ENCODE data around the gene PRL. TPM values are rescaled to one million over a fixed set of nuclear protein-coding genes. Genes with fewer than 3 reads are reported as not detected.

PRL gene
- total RNA-seq = not detected in 2 replicates

DNA sequence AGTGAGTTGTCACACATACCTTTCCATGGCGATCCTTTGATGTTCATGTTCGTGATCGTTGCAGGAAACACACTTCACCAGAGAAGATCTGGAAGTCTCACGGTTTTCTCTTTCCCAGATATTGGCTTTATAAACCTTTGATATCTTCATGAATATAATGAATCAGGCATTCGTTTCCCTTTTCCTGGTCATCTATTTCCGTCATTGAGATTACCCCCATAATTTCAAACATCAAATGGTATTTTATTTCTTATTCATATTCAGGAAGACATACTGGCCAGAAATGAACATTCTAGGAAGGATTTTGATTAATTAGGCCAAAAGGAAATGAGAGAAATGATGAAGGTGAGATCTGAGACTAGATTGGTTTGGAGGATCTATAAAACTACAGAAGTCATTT, at the start of gene PRL:
PRL (minus strand) TSS at position 101 of the 400 bp plus-strand sequence; CDS start at position 47, 54 bp downstream.
- intact Hi-C loops (cut with micrococcal nuclease) = no loop called here

DNA sequence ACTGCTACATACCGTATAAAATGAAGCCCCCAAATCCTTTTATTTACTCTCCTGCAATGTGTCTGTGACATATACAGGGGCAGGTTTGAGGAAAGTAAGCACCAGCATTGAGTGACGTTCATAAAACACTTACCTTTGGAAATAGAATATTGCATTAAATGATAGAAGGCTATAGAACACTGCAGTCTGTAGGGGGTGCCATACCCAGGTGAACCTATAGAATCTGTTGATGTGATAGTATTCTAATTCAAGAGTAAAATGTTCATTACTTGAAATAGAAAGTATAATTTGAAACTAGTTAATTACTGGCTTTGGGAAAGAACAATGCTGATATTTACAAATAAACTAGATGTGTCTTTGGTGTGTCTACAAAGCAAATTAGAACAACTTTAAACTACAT, 47.0 kb upstream of the PRL start:
- intact Hi-C loops (cut with micrococcal nuclease) = no loop called here

DNA sequence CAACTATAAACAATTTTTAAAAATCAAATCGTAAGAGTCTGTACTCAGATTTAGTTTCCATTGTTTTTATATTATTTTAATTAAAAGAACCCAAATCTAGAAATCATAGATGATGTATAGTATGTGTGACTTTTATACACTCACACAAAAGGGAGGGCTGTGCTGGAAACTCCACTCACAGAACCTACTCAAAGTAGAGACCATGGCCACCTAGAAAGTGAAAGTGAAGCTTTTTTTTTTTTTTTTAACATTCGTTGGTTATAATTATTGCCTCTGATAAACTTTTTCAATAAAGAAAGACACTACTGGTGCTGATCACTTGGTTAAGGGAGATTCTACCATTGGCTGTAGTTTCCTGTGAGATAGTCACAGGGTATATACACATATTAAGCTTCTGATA, 37.9 kb upstream of the PRL start:
- intact Hi-C loops (cut with micrococcal nuclease) = no loop called here

DNA sequence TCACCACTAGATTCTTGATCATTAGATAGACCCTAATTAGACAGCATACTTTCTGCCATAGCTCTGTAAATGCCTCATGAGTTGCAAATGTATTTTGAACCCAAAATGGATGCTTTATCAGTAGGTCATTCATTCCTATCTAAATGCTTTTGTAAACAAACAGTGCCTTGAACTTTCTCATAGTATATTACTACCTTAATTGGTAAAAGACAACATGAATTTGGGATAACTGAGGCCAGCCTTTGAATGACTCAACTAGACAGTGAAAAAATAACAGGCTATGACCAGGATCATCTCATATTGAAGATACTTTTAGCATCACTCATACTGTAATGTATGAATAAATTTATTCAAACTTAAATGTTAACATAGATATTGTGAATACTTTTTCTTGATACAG, 37.0 kb upstream of the PRL start:
- intact Hi-C loops (cut with micrococcal nuclease) = no loop called here

DNA sequence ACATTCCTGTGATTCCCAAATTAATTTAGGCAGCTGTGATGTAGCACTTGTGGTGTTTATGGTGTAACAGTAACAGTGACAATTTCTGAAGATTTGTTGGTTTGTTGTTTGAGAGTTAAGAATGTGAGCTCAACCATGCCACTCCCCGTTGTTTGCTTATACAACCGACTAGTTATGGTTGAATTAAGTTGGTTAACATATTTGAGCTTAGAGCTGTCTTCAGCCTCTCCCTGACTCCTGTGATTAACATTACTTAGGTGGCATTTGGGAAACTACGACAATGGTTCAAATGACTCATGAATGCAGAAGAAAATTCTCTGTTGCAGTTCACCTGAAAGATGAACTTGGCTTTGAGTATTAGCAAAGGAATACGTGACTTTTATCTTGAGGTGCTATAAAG, 35.9 kb upstream of the PRL start:
- intact Hi-C loops (cut with micrococcal nuclease) = no loop called here

DNA sequence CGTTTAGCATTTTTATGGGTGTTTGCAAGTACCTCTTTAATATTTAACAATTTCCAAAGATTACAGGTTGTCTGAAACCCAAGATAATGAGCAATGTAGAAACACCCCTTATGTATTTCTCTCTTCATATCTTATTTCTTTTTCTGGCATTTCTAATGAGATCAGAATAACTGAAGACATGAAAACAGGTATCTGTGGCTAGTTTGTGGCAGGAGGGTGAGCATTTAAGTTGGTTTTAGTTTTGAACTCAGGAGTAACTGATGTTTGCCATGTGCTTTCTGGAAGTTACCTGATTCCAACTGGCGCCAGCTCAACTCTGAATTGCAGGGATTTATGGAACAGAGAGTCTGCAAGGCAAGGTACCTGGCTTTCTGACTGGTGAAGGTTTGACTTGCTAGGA, 35.4 kb upstream of the PRL start:
- intact Hi-C loops (cut with micrococcal nuclease) = no loop called here

DNA sequence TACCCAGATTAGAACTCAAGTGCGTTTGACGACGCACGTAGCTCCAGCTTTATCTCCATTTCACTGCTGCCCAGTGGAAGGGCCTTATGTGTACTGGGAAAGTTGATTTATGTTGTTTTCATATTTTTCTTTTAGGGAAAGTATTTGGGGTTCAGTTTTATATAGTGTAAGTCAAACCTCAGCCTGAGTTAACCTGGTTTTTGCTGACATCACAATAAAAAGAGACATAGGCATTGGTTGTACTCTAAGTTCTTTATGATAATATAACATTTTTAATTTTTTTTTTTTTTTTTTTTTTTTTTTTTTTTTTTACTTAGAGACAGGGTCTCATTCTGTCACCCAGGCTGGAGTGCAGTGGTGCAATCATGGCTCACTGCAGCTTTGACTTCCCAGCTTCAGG, 34.1 kb upstream of the PRL start:
- intact Hi-C loops (cut with micrococcal nuclease) = no loop called here

DNA sequence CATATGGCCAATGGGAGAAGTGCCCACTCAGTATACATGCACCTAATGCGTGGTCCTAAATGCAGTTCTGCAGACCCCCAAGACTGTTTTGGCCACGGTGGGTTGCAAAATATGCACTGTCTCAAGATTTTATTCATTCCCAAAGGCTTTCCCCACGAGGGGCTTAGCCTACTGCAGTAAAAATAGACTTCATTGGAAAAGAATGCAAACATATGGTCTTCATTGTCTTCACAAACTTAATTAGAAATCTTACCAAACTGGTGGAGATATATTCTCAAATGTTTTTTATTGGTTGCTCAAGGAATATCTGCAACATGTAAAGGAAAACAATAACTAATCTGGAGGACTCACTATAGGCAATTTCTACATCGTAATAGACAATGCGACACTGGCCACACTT, 31.6 kb upstream of the PRL start:
- intact Hi-C loops (cut with micrococcal nuclease) = no loop called here

DNA sequence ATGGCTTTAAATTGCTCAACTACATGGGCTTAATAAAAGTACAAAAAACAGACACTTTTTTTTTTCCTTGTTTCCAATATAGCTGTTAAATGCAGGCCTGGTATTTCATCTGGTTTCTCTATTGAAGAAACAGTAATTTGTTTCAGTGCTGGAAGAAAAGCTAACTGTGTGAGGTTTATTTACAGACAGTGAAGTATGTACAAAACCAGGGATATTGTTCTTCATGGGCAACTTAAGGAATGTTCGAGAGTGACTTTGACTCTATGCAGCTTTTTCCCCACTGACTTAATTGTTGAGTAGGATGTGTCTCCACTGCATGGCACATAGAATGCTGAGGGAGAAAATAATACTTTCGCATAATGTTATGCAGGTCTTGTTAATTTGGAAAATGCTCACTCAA, 31.0 kb upstream of the PRL start:
- intact Hi-C loops (cut with micrococcal nuclease) = no loop called here

DNA sequence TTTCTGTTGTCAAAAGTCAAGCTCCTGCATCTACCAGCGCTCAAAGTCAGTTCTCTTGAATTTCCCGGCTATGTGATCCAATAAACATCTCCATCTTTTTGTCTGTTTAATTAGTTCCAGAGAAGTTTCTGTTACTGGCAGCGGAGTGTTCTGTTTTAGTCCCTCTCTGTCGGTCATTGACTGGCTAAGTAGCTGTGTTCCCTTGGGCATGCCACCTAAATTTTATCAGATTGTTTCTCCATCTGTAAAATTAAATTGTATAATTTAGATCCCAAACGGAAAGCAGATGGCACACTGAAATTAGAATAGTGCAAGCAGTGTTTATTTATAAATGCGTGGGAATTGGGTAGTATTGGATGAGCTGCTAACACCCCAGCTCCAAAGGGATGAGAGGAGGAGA, 29.7 kb upstream of the PRL start:
- intact Hi-C loops (cut with micrococcal nuclease) = no loop called here

DNA sequence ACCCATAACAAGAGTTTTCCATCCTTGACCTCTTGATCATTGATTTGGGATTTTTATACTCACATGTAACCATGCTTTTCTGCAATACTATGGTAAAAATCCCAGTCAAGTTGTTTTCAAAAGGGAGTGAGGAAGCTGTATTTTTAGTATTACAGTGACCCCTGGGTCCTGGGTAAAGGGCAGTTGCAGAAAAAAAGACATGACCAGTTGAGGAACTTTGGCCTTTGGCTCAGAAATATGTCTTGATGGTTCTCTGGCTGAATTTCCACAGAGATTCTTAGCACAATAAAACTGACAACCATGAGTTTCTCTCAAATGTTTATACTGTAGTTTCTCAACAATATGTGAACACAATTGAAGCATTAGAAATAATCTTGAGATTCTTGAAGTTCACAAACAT, 28.6 kb upstream of the PRL start:
- intact Hi-C loops (cut with micrococcal nuclease) = no loop called here

DNA sequence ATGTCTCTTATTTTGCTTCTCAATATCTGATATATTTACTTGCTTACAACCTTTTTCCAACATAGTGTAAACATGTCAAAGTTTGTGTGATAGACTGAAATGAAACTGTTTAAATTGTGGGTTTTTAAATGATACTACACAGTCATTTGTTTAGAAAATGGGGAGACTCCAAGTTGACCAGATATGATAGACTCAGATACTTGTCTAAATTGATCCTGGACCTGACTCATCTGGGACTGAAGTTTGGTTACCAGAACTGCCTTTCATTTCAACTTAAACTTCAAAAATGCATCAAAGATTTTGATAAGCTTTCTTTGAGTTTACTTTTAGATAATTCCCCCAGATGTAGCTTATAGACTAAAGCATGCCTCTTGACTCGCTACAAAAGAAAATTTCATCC, 27.0 kb upstream of the PRL start:
- intact Hi-C loops (cut with micrococcal nuclease) = no loop called here

DNA sequence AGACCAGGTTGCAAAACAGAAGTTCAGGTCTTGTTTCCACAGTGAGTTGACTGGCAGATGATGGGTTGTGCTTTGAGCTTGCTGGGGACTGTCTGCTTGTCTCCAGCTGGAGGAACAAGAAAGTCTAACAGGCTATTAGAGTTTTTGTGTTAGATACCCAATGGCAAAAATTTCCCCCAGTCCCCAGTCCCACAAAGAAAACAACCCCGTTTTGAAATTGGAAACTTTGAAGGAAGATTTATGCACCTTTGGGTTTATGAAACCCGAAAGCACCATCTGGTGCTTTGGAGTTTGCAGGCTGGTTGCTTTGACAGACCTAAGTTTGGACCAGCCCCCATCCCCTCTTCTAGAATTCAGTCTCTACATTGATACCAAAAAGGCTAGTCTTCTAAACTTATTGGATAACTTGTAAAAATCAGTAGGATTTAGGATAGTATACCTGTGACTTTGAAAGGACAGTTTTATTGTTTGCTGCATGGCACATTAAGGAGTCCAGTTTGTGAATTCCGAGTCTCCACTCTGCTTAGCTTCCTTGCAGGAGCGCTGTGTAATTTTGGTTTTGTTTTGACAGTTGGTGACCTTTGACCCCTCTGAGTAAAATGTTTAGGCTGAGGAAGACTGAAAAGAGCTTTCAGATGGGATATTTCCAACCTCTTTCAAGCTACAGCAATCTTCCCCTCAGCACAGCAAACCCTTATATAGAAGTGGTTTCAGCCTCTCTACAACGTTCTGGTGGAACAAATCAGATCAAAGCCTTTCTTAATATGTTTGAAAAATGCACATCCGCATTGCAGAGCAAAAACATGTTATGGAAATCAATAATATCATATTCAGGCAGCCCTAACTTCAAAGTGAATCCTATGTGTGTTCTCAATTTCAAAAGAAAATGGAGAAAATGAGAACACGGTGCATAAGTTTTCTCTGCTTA, 25.5 kb upstream of the PRL start:
- intact Hi-C loops (cut with micrococcal nuclease) = no loop called here

DNA sequence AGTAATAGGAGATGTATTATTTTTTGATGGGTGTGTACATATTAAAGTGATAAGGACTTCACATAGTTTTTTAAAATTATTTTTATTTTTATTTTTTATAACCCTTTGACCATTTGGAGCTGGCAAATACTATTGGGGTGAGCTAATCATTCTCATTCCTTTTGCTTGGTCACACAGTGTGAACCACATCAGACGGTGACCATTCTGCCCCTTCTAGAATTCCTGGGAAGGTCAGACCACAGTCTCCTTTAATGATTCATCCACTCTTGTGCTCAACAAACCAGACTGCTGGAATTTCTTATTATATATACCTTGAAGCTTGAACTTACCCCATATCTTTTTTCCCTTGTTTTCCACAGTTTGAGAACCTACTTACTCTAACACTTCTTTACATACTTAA, 23.9 kb upstream of the PRL start:
- intact Hi-C loops (cut with micrococcal nuclease) = no loop called here

DNA sequence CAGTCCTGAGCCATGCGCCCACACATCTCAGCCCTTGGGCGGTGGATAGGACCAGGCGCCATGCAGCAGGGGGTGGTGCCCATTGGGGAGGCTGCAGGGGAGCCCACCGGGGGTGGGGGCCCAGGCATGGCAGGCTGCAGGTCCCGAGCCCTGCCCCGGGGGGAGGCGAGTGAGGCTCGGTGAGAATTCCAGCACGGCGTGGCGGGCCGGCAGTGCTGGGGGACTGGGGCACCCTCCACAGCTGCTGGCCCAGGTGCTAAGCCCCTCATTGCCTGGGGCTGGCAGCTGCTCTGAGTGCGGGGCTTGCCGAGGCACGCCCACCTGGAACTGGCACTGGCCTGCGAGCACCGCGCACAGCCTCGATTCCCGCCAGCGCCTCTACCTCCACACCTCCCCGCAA, 21.6 kb upstream of the PRL start:
- intact Hi-C loops (cut with micrococcal nuclease) = no loop called here

DNA sequence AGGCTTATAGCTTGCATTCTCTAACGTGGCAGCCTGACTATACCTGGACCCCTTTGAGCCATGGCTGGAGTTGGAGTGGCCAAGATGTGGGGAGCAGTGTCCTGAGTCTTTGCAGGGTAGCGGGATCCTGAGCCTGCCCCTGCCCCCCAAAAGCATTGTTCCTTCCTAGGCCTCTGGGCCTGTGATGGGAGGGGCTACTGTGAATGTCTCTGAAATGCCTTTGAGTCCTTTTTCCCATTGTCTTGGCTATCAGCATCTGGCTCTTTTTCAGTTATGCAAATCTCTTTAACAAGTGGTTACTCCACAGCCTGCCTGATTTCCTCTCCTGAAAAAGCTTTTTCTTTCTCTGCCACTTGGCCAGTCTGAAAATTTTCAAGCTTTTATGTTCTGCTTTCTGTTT, 17.0 kb upstream of the PRL start:
- intact Hi-C loops (cut with micrococcal nuclease) = no loop called here

DNA sequence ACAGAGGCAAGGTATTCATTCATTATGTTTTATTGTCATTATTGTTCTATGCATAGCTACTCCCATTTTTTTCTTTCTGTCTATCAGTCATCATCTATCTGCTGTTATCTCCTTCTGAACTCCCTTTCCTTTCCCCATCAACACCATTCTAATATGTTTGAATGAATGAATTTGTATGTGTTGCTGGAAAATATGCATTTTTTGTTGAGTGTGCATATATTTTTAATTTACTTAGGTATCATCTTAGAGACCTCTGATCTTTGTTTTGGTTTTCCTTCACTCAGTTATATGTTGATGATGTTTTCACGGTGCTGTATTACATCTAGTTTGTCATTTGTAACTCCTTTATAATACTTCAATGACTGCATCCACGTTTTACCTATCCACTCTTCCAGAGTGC, 12.1 kb upstream of the PRL start:
- intact Hi-C loops (cut with micrococcal nuclease) = no loop called here

DNA sequence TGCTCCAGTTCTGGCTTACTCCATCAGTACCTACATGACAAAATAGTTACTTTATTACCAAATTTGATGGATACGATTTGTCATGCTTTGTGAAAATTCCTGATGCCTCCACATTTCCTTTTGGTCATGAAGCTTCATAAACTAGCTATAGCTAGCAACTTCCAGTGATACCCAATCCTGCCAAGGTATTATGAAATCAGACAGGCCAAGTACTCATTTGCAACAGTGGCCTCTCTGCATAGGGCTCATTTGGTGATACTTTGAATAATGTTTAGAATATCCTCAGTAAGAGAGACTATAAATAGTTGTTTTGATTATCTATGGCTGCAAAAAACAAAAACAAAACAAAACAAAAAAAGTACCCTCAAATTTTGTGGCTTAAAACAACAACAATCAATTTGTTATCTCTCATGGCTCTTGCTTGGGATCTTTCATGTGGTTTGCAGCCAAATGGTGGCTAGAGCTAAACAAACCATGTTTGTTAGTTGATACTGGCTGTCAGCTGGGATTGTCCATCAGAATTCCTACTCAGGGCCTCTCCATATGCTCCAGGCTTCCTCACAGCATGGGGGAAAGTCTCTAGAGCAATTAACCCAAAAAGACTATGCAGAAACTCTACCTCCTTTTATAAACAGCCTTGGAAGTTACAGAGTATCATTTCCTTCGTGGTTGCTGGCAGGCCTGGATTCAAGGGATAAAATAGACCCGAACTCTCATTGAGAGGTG, 10.1 kb upstream of the PRL start:
- intact Hi-C loops (cut with micrococcal nuclease) = no loop called here

DNA sequence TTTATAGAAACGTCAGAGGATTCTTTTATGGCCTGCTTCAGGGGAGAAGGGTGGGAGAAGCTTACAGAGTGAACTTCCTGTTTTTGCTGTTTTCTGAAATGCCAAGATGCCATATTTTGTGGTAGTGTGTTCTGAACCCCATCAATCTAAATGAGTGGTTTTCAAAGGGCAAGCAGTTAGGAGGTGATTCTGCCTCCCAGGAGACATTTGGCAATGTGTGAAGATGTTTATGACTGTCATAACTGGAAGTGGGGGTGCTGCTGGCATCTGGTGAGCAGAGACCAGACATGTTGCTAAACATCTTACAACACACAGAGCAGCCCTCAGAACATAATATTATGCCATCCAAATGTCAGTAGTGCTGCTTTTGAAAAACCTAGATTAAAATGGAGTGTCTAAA, 6.0 kb upstream of the PRL start:
- intact Hi-C loops (cut with micrococcal nuclease) = no loop called here

DNA sequence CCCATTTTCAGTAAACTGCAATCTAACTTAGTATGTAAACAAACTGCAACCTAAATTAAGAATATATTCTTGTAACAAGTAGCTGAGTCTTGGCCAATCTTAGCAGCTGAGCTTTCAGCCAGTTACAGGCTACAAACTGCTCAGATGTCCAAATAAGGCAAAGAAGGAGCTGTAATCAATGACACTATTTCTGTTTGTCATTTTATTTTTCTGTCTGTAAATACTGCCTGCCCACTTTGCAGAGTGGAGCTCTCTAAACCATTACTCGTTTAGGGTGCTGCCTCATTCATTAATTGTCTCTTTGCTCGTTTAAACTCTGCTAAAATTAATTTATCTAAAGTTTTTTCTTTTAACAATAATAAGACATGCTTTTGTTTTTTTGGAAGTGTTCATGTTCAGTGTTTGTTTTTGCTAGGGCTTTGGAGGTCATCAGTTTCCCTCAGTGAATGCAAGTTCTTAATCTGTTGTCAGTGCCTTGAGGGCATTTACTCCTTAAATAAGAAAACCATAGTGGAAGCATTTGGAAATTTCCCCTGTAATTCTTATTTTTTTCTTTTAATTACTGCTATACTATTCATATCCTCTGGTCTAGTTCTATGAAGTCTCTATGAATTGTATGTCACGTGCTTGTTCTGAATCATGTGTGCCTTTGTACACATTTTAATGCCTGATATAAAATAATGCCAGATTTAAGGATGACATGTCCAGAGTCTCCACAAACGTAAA, 3.6 kb upstream of the PRL start:
- intact Hi-C loops (cut with micrococcal nuclease) = no loop called here

DNA sequence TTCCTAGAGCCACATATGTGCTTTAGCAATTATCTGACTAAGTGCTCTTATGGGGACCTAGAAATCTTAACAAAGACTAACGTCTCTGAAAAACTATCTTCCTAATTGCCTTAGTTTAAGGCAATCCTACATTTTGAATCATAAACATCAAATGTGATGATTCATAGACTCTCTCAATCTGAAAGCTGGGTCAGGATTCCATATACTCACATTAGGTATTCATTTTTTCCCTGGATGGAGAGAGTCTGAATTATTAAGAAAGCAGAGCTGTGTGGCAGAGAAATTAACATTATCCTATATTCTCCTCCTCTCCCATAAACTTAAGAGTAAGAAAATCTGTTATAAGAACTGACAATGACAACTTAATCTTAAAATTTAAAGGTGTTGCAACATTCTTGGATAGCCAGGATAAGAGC, 1.6 kb upstream of the PRL start:
- intact Hi-C loops (cut with micrococcal nuclease) = no loop called here

DNA sequence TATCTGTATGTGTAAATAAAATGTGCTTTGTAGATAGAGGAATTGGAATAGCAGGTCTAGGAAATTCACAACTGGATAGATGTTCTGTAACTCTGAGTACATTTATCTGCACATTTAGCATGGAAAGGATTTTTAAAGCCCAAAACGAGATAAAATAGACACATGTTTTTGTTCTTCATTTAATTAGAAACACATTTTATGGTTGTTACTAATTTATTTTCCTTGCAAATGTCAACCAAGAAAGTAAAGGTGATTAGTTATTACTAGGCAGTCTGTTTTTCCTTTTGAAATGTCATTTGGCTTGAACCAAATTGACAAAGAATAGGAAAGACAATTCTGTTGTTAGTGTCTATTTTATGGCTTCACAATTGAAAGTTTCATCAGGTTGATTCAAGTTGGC, 769 bp downstream of the PRL start:
- intact Hi-C loops (cut with micrococcal nuclease) = no loop called here

Measured in T-helper 1 cell treated with Interleukin-12 subunit alpha and Interleukin-12 subunit beta and Interleukin-4 antibody, amounts not matched to agents 30 ng/mL and 1 ng/mL, for 36 hours (primary cell).